GM12892 (cell line): ENCODE data around the gene THUMPD1.
"Not testable (repeated sequence)": the region's sequence is repeated elsewhere in the genome, so short reads cannot be mapped to it uniquely, and the experiment has no call there.

Experiments used
- DNase-seq: peaks from one replicate; pipeline ENCODE4 v3.0.0; 2011; ENCODE audit not compliant: insufficient read length
- FAIRE-seq: peaks from 2 replicates; lab custom pipeline; 2011; peaks lifted over from hg19 to GRCh38; lab: Jason Lieb, UNC
- POLR2A ChIP-seq: IDR thresholded peaks from 2 replicates; pipeline ENCODE4 v1.6.1; 2011; ENCODE audit warnings: low read depth, low read length, control low read depth
- POLR2AphosphoS5 ChIP-seq: IDR thresholded peaks from 2 replicates; pipeline ENCODE4 v1.6.1; 2011; ENCODE audit warnings: low read depth, low read length, control low read depth
- TAF1 ChIP-seq: IDR thresholded peaks from 2 replicates; pipeline ENCODE4 v1.6.1; 2011; ENCODE audit warnings: low read depth, mild to moderate bottlenecking, control low read depth, low read length, borderline replicate concordance

The THUMPD1 gene

GRCh38 chr16:20707461-20707860 lies 34.2 kb downstream of the THUMPD1 start:
- TF ChIP-seq POLR2AphosphoS5 = no peak
- TF ChIP-seq TAF1 = no peak
- TF ChIP-seq POLR2A = no peak
- DNase-seq (no peak), FAIRE-seq (no peak)

- not testable (repeated sequence) for DNase-seq, FAIRE-seq
Measured at GRCh38 chr16:20705972-20706371, 35.6 kb downstream of the THUMPD1 start.

- TF ChIP-seq POLR2A = no peak
- no peak for TF ChIP-seq TAF1
- TF ChIP-seq POLR2AphosphoS5 = no peak
- DNase-seq = no peak
- FAIRE-seq = no peak
Measured at GRCh38 chr16:20704281-20704680, 37.3 kb downstream of the THUMPD1 start.

DNA sequence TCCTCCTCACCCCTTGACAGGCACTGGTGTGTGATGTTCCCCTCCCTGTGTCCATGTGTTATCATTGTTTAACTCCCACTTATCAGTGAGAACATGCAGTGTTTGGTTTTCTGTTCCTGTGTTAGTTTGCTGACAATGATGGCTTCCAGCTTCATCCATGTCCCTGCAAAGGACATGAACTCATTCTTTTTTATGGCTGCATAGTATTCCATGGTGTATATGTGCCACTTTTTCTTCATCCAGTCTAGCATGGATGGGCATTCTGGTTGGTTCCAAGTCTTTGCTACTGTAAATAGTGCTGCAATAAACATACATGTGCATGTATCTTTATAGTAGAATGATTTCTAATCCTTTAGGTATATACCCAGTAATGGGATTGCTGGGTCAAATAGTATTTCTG lies 39.9 kb downstream of the THUMPD1 start:
- not testable (repeated sequence) for FAIRE-seq, DNase-seq

GRCh38 chr16:20696618-20697017 lies 45.0 kb downstream of the THUMPD1 start:
- no peak for TF ChIP-seq POLR2AphosphoS5
- TF ChIP-seq POLR2A = no peak
- TF ChIP-seq TAF1 = no peak
- DNase-seq (no peak), FAIRE-seq (no peak)

- FAIRE-seq (no peak), DNase-seq (no peak)
- no peak for TF ChIP-seq TAF1
- no peak for TF ChIP-seq POLR2A
- TF ChIP-seq POLR2AphosphoS5 = no peak
Measured at GRCh38 chr16:20695024-20695423, 46.6 kb downstream of the THUMPD1 start.

GRCh38 chr16:20694096-20694495 lies 47.5 kb downstream of the THUMPD1 start:
- not testable (repeated sequence) for FAIRE-seq, DNase-seq

- FAIRE-seq = no peak
- TF ChIP-seq TAF1 = no peak
- TF ChIP-seq POLR2A = no peak
- TF ChIP-seq POLR2AphosphoS5 = no peak
- DNase-seq = no peak
Measured at GRCh38 chr16:20689668-20690067, 52.0 kb downstream of the THUMPD1 start.

GRCh38 chr16:20683812-20684211 lies 57.8 kb downstream of the THUMPD1 start:
- no peak for DNase-seq
- TF ChIP-seq TAF1 (no peak), POLR2AphosphoS5 (no peak), POLR2A (no peak)
- no peak for FAIRE-seq
